Measurements from ENCODE around the gene DNHD1.

Gene DNHD1

DNA sequence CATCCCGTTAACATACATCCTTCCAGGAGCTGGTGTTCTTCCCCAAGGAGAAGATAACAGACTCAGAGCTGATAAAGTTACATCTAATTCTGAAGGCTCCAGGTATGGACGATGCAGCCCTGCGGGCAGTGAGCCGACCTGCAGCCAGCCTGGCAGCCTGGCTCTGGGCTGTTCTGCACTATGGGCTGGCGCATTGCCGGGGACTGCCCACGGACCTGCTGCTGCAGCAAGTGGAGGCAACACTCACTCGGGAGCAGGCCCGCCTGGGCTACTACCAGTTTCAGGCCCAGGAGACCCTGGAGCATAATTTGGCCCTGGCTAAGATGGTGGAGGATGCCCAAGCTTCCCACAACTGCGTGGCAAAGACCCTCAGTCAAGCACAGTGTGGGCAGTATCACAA is 66.6 kb downstream of the DNHD1 start:
- no peak for DNase-seq (ENCODE audit: low read depth, low spot score)

DNA sequence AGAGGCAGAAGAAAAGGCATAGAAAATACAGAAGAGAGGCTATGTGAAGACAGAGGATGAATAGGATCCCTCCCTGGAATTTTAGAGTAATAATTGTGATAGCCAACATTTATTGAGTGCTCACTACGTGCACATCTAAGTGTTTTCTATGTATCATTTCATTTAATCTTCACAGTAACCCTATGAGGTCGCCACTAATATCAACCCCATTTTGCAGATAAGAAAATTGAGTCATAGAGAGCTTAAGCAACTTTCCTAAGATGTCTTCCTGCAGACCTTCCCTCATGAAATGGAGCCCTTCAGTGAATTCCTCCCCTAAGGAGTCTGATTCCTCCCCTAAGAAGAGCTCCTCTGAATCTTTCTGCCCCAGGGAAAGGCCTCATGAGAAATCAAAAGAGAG is 68.2 kb downstream of the DNHD1 start:
- DNase-seq (ENCODE audit: low read depth, low spot score) = no peak

DNA sequence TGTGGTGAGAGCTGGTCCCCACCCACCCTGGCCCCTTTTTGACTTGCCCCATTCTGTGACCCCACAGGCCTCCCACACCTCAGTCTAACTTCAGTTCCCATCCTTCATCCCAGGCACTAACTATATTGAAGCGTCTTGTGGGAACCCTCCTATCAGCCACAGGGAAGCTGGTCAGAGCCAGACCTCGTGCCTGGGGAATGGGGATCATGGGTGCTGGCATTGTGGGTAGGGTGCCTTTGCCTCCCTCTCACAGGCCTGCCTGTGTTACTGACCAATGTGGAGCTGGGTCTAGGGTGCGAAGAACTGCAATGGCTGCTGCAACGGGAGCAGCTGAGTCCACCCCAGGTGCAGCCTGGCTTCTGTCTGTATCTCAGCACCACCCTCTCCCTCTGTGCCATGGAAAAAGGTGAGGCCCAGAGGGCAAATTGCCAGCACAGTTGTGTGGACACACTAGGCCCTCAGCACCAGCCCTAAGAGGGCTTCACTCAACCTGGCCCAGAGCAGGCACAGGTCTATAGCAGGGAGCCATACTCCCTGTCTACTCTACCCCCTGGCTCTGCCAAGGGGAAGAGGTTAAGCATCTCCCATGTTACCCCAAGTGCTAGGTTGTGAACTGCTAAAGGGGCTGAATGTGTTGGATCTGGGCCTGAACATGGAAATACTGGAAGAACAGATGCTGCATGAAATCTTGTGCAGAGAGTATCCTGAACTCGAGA is 69.1 kb downstream of the DNHD1 start:
- no peak for DNase-seq (ENCODE audit: low read depth, low spot score)

DNA sequence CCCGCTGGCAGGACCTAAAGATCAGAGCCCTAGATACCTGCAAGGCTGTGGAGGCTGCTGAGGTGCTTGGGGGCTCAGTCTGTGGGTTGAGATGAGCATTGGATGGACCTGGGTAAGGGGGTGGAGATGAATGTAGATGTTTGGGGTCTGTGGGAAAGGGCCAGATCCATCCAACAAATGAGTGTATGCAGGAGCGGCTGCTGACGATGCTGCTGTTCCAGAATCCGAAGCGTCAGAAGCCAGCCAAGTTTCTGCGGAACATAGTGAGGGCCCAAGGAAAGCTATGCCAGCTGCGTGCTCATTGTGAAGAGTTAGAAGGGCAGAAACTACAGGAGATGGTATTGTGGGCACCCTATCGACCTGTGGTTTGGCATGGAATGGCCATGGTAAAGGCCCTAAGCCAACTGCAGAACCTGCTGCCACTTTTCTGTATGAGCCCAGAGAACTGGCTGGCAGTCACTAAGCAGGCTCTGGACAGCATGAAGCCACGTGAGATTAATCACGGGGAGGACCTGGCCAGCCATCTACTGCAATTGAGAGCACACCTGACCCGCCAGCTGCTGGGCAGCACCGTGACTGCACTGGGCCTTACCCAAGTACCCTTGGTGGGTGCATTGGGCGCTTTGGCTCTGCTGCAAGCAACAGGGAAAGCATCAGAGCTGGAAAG is 69.8 kb downstream of the DNHD1 start:
- no peak for DNase-seq (ENCODE audit: low read depth, low spot score)

DNA sequence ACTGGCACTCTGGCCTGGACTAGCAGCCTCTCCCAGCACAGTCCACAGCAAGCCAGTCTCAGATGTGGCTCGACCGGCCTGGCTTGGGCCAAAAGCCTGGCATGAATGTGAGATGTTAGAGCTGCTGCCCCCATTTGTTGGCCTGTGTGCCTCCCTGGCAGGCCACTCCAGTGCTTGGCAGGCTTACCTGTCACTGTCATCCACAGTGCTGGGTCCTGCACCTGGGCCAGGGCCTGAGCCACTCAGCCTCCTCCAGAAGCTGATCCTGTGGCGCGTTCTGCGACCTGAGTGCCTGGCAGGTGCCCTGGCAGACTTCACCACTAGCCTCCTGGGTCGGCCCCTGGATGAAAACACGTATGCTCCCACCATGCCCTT is 70.3 kb downstream of the DNHD1 start:
- DNase-seq (ENCODE audit: low read depth, low spot score) = no peak

DNA sequence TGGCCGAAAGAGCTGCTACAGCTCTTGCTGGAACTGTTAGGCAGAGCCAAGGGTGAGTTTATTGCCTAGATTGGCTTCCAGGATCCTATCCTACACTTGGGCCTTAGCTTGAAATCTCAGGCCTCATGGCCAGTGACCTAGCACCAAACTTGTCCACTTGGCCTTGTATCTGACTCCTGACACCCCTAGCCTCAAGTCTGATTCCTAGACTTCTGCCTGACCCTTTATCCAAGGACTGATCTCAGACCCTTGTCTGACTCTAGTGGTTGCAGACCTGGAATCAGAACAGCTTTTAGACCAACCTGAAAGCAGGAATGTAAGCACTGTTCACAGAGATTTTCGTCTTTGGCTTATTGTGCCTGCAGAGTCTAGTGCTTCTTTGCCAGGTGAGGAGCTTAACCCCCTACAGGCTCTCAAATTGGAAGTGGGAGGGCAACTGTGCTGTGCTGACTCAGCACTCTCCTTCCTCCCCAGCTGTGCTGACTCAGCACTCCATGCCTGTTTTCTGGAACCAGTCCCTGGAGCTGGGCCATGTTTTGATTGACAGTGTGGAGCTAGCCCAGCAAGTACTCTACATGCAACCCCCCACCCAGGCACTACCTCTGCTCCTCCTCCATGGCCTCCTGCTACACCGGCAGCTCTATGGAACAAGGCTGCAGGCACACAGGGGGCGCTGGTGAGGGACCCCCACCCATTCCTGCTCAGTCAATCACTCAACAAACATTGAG is 71.3 kb downstream of the DNHD1 start:
- DNase-seq (ENCODE audit: low read depth, low spot score) = peak; percentile 35

DNA sequence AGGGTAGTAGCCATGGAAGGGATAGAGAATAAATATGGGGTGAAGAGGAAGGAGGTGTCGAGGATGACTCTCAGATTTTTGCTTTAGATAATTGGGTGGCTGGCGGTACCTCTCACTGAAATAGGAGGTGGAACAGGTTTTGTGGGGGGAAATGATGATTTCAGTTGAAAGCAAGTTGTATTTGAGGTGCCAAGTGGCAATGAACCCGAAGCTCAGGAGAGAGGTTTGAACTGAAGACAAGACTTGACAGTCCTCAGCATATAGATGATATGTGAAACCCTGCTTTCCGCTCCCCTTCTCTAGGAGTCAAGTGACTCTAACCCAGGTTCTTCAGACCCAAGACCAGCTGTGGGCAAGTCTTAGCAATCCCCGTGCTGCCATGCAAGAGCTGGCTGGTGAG is 72.6 kb downstream of the DNHD1 start:
- no peak for DNase-seq (ENCODE audit: low read depth, low spot score)

DNA sequence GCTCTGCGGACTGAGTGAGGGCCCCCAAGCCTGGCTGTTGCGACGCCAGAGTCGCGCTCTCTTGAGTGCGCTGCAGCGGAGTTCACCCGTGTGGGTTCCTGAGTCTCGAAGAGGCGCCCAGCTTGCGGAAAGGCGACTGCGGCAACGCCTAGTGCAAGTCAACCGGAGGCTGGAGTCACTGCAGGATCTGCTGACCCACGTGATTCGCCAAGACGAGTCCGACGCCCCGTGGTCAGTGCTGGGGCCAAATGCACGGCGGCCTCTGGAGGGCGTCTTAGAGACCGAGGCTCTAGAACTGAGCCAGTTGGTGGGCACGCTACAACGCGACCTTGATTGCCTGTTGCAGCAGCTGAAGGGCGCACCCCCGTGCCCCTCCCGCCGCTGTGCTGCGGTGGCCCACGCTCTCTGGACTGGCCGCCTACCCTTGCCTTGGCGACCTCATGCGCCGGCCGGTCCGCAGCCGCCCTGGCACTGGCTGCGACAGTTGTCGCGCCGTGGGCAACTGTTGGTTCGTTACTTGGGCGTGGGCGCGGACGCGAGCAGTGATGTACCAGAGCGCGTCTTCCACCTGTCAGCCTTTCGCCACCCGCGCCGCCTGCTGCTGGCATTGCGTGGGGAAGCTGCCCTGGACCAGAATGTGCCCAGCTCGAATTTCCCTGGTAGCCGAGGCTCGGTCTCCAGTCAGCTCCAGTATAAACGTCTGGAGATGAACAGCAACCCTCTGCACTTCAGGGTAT is 73.8 kb downstream of the DNHD1 start:
- DNase-seq (ENCODE audit: low read depth, low spot score) = no peak

DNA sequence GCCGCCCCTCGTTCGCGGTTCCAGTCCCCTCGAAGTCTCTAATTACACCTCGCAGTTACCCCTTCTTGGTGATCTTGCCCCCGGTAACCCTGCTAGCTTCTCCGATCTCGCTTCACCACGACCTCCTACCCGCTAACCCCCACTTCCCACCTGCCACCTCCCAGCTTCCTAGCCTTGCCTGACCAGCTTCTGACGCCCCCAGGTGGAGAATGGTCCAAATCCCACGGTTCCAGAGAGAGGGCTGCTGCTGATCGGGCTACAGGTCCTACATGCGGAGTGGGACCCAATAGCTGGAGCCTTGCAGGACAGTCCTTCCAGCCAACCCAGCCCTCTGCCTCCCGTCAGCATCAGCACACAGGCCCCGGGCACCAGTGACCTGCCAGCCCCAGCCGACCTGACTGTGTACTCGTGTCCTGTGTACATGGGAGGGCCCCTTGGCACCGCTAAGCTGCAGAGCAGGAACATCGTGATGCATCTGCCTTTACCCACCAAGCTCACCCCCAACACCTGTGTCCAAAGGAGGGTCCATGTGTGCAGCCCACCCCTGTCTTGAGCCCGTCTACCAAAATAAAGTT is 74.4 kb downstream of the DNHD1 start:
- DNase-seq (ENCODE audit: low read depth, low spot score) = no peak

DNA sequence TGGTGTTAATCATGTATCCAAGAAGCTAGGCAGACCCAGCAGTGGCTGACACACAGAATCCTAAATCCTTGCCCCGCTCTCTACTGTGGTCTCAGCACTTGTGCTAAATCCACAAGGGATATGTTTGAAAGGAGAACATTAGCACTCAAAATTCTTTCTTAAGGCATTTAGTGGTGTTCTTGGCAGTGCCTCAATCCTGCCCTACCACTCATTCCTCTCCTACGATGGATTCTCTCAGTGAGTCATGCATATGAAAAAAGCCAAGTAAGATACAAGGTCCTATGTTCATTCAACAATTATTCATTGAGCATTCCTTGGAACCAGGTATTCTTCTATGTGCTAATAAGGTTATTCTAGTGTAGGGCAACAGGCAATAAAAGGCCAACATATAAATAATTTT is 75.1 kb downstream of the DNHD1 start:
- no peak for DNase-seq (ENCODE audit: low read depth, low spot score)

DNA sequence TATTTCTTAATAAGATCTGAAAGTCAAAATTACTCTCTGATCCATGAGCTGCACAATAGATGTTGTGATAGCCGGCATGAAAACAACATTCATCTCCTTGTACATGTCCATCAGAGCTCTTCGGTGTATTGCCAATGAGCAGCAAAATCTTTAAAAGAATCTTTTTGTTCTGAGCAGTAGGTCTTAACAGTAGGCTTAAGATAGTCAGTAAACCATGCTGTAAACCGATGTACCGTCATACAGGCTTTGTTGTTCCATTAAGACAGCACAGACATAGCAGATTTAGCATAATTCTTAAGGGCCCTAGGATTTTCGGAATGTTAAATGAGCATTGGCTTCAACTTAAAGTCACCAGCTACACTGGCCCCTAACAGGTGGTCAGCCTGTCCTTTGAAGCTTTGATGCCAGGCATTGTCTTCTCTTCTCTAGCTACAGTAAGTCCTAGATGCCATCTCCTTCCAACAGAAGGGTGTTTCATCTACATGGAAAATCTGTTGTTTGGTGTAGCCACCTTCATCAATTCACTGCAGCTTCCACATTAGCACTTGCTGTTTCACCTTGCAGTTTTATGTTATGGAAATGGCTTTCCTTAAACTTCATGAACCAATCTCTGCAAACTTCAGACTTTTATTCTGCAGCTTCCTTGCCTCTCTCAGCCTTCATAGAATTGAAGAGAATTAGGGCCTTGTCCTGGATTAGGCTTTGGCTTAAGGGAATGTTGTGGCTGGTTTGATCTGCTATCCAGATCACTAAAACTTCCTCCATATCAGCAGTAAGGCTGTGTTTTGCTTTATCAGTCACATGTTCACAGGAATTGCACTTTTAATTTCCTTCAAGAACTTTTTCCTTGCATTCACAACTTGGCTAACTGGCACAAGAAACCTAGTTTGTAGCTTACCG is 78.0 kb downstream of the DNHD1 start:
- no peak for DNase-seq (ENCODE audit: low read depth, low spot score)

DNA sequence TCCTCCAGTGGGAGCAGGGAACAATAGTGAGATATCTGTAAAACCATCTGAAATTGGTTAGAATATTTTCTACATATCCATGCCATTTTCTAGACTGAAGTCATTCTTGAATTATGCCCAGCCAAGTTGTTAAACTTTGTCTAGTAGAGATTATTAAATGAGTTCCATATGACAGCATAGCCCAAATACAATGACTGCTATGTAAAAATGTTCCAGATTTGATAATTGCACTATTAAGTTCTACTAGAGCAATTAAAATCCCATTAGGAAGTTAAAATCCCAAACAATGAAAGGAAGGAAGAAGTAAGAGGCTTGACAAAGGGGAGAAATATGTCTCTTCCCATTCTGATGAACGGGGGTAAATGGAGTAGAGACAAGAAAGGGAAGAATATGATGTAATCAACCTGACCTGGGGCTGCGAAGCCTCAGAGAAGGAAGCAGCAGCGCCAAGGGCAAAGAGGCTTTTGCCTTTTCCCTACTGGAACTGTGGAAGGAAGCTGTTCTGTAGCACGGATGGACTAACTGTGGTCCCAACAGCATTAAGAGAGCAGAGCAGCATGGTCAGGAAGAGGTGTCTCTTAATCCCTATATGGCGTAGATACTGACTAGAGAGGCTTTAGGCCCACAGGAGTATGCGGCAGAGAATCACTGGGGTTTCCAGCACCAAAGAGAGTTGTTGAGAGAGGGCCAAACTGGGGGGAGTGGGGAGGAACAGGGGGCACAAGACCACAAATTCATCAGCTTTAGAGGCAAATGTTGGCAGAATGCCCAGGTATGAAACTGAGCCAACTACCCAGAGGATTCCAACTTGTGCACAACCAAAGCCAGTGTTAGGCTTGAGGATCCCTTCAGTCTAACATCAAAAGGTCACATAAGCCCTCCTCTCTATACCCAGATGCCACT is 79.6 kb downstream of the DNHD1 start:
- no peak for DNase-seq (ENCODE audit: low read depth, low spot score)

DNA sequence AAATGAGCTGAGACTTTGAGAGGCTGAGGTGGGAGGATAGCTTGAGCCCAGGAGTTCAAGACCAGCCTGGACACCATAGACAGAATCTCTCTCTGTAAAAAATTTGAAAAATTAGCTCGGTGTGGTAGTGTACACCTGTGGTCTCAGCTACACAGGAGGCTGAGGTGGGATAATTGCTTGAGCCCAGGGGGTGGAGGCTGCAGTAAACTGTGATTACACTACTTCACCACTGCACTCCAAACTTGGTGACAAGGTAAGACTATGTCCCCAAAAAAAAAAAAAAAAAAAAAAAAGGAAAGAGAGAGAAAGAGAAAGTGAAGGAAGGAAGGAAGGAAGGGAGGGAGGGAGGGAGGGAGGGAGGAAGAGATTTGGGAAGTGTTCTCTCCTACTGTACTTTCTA is 81.1 kb downstream of the DNHD1 start:
- DNase-seq (ENCODE audit: low read depth, low spot score) = no peak

DNA sequence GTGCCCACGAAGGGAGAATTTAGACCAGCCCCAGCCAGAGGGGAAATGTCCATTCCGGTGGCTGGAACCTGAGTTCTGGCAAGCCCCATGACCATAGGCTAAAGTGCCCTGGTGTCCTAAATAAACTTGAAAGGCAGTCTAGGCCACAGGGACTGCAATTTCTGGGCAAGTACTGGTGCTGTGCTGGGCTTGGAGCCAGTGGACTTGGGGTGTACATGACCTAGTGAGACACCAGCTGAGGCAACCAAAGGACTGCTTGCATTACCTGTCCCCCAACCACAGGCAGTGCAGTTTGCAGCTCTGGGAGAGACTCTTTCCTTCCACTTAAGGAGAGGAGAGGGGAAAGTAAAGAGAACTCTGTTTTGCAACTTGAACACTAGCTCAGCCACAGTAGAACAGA is 82.6 kb downstream of the DNHD1 start:
- no peak for DNase-seq (ENCODE audit: low read depth, low spot score)

DNA sequence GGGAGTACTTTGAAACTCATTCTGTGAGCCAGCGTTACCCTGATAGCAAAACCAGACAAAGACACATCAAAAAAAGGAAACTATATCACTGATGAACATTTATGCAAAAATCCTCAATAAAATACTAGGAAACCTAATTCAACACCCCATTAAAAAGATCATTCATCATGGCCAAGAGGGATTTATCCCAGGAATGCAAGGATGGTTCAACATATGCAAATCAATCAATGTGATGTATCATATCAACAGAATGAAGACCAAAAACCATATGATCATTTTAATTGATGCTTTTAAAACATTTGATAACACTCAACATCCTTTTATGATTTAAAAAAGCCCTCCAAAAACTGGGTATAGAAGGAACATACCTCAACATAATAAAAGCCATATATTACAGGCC is 86.5 kb downstream of the DNHD1 start:
- DNase-seq (ENCODE audit: low read depth, low spot score) = no peak

DNA sequence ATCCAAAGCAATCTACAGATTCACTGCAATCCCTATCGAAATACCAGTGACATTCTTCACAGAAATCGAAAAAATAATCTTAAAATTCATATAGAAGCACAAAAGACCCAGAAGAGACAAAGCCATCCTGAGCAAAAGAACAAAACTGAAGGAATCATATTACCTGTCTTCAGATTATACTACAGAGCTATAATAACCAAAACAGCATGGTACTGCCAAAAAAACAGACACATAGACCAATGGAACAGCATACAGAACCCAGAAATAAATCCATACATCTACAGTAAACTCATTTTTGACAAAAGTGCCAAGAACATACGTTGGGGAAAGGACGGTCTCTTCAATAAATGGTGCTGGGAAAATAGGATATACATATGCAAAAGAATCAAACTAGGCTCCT is 87.4 kb downstream of the DNHD1 start:
- DNase-seq (ENCODE audit: low read depth, low spot score) = no peak

DNA sequence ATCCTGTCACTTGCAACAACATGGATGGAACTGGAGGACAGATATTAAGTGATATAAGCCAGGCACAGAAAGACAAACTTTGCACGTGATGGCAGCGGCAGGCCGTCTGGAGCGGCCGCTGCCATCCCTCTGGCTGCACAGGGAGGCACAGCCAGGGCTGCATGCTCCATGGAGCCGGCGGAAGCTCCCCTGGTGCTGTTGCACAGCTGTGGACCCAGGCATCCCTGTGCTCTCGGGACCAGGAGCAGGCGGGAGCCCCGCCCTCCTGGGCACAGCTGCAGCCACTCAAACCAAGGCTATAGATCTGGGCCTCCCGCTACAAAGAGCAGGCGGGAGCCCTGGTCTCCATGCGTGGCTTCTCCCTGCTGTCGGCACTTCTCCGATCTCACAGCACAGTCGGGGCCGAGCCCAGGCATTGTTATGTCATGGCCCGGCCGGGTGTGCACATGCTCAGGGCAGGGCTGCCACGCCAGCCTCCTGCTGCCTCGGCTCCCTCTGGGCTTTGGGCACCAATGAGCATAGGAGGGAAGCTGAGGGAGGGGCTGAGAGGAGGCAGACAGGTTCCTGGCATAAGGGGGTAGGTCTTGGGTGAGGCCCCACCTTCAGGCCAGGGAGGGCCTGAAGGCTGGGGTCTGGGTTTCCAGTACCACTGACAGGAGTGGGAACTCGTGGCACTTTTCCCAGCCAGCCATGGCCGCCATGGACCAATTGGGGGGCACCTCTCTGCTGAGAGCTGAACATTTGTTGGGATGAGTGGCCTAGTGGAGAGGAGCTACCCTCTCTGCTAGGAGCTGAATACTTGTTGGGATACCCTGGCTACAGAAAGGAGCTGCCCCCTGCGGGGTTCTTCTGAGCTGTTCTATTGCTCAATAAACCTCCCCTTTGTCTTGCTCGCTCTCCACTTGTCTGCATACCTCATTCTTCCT is 89.6 kb downstream of the DNHD1 start:
- DNase-seq (ENCODE audit: low read depth, low spot score) = no peak

DNA sequence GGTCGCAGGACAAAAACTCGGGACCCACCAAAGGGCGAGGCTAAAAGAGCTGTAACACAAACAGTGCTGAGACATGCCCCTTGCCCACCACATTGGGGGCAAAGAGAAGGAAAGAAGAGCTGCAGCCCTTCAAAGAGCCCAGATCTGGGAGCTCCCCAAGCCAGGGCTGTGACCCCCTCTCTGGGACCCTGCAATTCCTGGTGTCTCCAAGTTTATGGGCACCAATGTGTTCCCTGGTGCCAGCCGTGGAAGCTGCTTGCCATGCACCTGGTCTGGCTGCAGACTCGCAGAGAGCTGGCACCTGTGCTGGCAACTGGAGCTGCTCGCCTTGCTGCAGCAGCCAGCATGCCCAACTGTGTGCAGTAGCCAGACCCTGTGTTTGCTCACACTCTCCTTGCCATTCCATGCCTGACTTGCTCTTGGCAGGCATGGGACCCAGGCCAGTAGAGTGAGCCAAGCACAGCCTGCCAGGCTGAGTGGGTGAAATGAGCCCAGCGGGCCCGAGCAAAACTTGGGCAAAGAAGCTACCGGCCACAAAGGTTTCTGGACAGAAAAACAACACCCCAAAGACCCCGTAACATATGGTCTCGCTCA is 90.4 kb downstream of the DNHD1 start:
- no peak for DNase-seq (ENCODE audit: low read depth, low spot score)
